ENCODE data around the gene SP8.

Gene SP8

GRCh38 chr7:20748853-20749252 lies 37.8 kb downstream of the SP8 start:
- no peak for DNase-seq

DNA sequence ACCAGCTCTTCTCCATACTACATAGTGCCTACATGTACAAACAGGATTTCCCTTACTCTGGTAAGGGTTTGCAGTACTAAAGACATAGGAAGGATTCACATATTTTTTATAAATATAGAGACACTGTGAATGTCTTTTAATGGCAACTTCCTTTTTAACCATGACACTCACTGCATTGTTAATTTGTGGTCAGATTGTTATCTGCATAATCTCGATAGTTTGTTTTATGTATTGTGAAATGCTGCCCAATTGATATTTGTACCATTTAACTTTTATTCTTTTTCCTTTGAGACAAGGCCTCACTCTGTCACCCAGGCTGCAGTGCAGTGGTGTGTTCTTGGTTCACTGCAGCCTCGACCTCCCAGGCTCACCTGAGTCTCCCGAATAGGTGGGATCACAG lies 39.7 kb downstream of the SP8 start:
- no peak for DNase-seq

DNA sequence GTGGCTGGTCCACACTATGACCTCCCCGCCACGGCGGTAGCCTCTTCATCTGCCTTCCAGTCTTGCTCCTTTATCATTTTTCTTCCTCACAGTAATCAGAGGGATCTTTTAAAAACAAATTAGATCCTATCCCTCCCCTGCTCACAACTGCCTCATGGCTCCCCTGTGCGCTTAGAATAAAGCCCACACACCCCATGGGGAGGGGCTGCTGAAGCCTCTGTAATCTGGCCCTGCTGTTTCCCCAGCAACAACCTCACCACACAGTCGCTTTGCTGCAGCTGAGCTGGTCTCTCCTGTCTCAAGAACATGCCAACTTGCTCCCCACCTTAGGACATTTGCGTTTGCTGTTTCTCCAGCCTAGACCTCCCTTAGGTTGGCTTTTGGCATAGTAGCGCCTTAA lies 41.0 kb downstream of the SP8 start:
- DNase-seq = no peak

DNA sequence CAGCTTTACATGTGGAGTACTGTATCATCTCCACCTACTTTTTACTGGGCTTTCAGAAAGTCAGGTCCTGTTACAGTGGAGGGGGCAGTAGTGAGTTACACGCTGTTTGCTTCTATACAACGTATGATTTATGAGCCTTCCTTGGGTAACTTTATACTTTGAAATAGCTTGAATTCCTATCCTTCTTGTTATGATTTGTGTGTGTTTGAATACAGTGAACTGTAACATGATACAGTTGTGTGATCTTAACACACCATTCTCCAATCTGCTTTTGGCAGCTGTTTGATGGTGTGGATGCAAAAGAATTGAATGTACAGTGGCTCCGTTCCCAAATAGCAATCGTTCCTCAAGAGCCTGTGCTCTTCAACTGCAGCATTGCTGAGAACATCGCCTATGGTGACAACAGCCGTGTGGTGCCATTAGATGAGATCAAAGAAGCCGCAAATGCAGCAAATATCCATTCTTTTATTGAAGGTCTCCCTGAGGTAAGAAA lies 41.7 kb downstream of the SP8 start:
- DNase-seq = no peak

GRCh38 chr7:20742913-20743312 lies 43.8 kb downstream of the SP8 start:
- no peak for DNase-seq

- DNase-seq = no peak
These were observed 44.9 kb downstream of the SP8 start for GRCh38 chr7:20741801-20742200.

DNA sequence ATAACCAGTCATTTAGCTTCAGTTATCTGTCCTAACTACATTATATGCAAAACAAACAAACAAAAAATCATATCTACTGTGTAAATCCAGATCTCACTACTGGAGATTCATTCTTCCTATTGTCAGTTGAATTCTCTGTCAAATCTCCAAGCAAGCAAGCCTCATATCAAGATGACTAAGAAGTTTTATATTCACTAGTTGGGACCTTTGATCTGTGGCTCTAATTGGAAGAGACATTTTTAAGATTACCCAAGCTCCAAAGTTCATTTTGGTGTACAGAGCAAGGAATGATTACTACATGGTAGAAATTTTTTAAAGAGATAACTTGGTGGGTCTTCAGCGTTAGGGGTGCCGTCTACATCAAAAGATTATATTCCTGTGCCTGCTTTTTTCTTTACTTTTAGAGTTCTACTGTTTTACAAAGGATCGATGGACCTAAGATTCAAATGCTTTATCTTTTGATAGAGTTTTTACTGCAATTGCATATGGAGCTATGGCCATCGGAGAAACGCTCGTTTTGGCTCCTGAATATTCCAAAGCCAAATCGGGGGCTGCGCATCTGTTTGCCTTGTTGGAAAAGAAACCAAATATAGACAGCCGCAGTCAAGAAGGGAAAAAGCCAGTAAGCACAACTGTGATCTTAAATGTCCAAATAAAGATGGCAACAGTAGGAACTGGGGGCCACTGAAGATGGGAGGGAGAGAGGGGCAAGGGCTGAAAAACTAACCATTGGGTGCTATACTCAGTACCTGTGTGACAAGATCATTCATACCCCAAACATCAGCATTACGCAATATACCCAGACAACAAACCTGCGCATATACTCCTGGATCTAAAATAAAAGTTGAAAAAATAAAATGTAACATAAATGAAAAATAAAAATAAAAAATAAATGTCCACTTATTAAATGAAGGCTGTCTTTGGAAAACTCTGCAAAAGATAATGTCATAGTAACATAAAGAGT lies 47.9 kb downstream of the SP8 start:
- DNase-seq = no peak

DNA sequence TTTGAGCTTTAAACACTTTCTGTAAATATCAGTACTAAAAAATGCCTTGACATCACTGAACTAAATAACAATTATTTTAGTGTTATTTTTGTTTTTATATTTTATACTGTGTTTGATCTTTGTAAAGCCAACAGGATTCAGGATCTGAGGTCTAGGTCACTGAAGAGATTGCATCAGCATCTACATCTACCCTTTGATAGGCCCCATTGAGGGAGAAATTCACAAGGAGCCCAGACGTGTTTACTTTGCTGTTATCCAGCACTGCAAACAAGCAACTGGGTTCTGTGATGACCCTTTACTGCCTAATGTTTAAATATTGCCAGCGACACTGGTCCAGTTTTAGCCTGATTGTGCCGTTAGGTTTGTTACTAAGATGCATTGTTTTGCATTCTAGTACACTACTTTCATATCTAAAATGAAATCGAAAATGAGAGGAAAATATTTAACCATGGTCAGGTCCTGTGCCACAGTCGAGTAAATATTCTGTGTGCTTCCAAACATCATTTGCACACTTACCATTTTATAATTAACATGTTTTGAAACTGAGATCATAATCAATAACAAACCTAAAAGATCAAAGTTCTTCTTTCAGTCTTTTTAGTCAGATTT lies 48.7 kb downstream of the SP8 start:
- DNase-seq = no peak

DNA sequence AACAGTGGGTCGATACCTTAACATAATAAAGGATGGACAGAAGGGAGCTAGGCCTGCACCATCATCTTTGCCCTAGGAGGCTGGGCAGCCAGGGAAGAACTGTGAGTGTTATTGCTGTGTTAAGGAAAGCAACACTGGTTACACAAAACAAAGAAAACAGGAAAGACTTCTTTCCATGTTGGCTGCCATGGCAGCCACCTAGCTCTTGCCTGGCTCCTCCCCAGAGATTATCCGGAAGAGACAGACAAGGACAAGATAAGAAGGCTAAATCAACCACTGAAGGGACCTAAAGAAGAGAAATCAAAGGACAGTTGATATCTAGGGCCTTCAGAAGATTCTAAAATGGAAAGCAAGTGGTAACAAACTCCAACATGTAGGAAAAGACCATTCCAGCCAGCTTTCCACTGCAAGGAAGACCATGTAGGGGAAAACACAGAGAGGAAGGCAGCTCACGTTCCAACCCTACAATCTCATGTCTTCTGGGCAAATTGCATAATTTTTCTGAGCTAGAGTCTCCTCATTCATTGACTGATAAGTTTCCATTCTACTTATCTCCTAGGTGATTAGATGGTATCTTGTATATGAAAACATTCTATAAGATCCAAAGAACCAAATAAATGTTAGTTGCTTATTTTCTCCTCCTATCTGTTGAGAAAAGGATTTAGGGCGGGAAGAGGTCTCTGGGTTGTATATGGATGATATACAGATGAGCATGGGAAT lies 51.2 kb downstream of the SP8 start:
- no peak for DNase-seq

All from NCI-H1694 (cell line).